ENCODE data around the gene SMARCAD1. TPM values are rescaled to one million over a fixed set of nuclear protein-coding genes. Genes with fewer than 3 reads are reported as not detected.

Gene SMARCAD1
- total and polyA plus RNA-seq, 2 of the 8 experiments (the other 6 are each of a cell fraction or from before 2014, with no cell fraction given): 24.1 to 59.4 TPM

GRCh38 chr4:94168321-94168720 is 39.3 kb upstream of the SMARCAD1 start:
- TF ChIP-seq, protein P1, sequence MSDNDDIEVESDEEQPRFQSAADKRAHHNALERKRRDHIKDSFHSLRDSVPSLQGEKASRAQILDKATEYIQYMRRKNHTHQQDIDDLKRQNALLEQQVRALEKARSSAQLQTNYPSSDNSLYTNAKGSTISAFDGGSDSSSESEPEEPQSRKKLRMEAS (IDR thresholded peaks at IDR 0.05): no peak
- TF ChIP-seq YY1 (IDR thresholded peaks at IDR 0.05; ENCODE audit: low read depth, low read length): no peak
- no peak for TF ChIP-seq NANOG (IDR thresholded peaks at IDR 0.05; ENCODE audit: insufficient read depth, low read depth, low read length, poor library complexity, severe bottlenecking)
- no peak for TF ChIP-seq CTCF (IDR thresholded peaks at IDR 0.05; ENCODE audit: control extremely low read depth in 1 of 3, insufficient read depth in 1 of 3, low read depth in 1 of 3, low read length in 3 of 3)
- TF ChIP-seq TAF7 (optimal IDR thresholded peaks at IDR 0.05; ENCODE audit: borderline replicate concordance, low read depth, low read length): no peak
- TF ChIP-seq, protein P2, sequence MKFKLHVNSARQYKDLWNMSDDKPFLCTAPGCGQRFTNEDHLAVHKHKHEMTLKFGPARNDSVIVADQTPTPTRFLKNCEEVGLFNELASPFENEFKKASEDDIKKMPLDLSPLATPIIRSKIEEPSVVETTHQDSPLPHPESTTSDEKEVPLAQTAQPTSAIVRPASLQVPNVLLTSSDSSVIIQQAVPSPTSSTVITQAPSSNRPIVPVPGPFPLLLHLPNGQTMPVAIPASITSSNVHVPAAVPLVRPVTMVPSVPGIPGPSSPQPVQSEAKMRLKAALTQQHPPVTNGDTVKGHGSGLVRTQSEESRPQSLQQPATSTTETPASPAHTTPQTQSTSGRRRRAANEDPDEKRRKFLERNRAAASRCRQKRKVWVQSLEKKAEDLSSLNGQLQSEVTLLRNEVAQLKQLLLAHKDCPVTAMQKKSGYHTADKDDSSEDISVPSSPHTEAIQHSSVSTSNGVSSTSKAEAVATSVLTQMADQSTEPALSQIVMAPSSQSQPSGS (IDR thresholded peaks at IDR 0.05; ENCODE audit: low read length): no peak
- TF ChIP-seq RFX5 (IDR thresholded peaks at IDR 0.05; ENCODE audit: borderline replicate concordance, low read depth, low read length): no peak
- TF ChIP-seq MAFK (IDR thresholded peaks at IDR 0.05; ENCODE audit: low read depth, low read length): no peak
- no peak overlapping the region for H3K14ac ChIP-seq (ENCODE audit: insufficient read length)
- no peak overlapping the region for H3K4me2 ChIP-seq (ENCODE audit: insufficient read depth in 1 of 2, low read depth in 2 of 2, low read length in 2 of 2)
- WGBS, 2 experiments (ENCODE audit: extremely low coverage in 1 of 2, insufficient coverage in 1 of 2, insufficient read length in 1 of 2, insufficient replicate concordance in 2 of 2, low coverage in 1 of 2, low lambda C conversion rate in 2 of 2, missing lambda C conversion rate in 1 of 2): 94% methylated on average over 2 of the region's 2 CpGs; no CpG with 5 or more reads in 1 of the 2 experiments
- no peak overlapping the region for H3K23ac ChIP-seq (ENCODE audit: insufficient read length)
- H3K4me3 ChIP-seq (ENCODE audit: extremely low read depth in 1 of 4, insufficient read depth in 2 of 4, low read depth in 3 of 4, low read length in 4 of 4): no peak overlapping the region
- FAIRE-seq (no peak), DNase-seq (ENCODE audit: low read depth in 1 of 2, low spot score in 2 of 2) (no peak)
- no peak overlapping the region for H2BK20ac ChIP-seq (ENCODE audit: low read length)
- no peak overlapping the region for H3K9ac ChIP-seq (replicated peaks in 1 of 4; ENCODE audit: extremely low read depth in 1 of 4, low read depth in 3 of 4, low read length in 3 of 4)
- no peaks in the 10 kb centered on the region for H3K79me1 ChIP-seq (ENCODE audit: low read depth, low read length)
- H3K27me3 ChIP-seq (replicated peaks in 1 of 4; ENCODE audit: control insufficient read depth in 3 of 4, extremely low read depth in 1 of 4, insufficient read depth in 3 of 4, low read length in 3 of 4): no peaks in the 10 kb centered on the region
- H3K4ac ChIP-seq (replicated peaks; ENCODE audit: insufficient read length, low read depth, low read length): no peak overlapping the region
- no peak overlapping the region for H2BK5ac ChIP-seq (ENCODE audit: low read depth, low read length)
- no peak overlapping the region for H2AFZ ChIP-seq (ENCODE audit: low read length)
- H2AK5ac ChIP-seq (ENCODE audit: low read depth, low read length): no peak overlapping the region
- H4K91ac ChIP-seq (replicated peaks; ENCODE audit: insufficient read length, low read length): no peak overlapping the region
- no peaks in the 10 kb centered on the region for H3K79me2 ChIP-seq (ENCODE audit: control insufficient read depth in 1 of 2, insufficient read depth in 2 of 2, low read length in 2 of 2)
- no peaks in the 10 kb centered on the region for H3K36me3 ChIP-seq (ENCODE audit: control insufficient read depth in 2 of 4, insufficient read depth in 4 of 4, low read length in 3 of 4)
- H2BK120ac ChIP-seq (replicated peaks; ENCODE audit: low read depth, low read length): no peak overlapping the region
- no peaks in the 10 kb centered on the region; a peak in 1 of 7 replicates for H3K4me1 ChIP-seq (replicated peaks in 1 of 4; ENCODE audit: control insufficient read depth in 3 of 4, insufficient read depth in 4 of 4, low read length in 3 of 4)
- peaks cover 0 to 2% of the 10 kb centered on the region in 2 experiments; a peak in 1 of 4 replicates for H3K9me3 ChIP-seq (ENCODE audit: insufficient read depth in 2 of 2, low read depth in 1 of 2, low read length in 1 of 2)
- no peak overlapping the region for H4K8ac ChIP-seq (ENCODE audit: extremely low read depth, insufficient read depth, low read length)
- H4K20me1 ChIP-seq (replicated peaks in 1 of 2; ENCODE audit: control insufficient read depth in 1 of 2, insufficient read depth in 2 of 2, low read length in 2 of 2): no peaks in the 10 kb centered on the region
- H4K5ac ChIP-seq (ENCODE audit: insufficient read length, low read depth, low read length): no peak overlapping the region
- H3K27ac ChIP-seq (ENCODE audit: low read depth, low read length): no peak overlapping the region
- POLR2A ChIA-PET (ENCODE audit: partially characterized antibody): interaction anchor here (2.3 kb wide), 1 partner anchor 40 kb away, joined by 5 read pairs; the partner anchor contains the start of gene SMARCAD1
- CTCF ChIA-PET (ENCODE audit: partially characterized antibody): interaction anchor here (0.6 kb wide), 1 partner anchor 132 kb away, joined by 4 read pairs; no protein-coding TSS in a partner anchor
- H2BK12ac ChIP-seq (ENCODE audit: low read depth, low read length): no peak overlapping the region
- no peak overlapping the region for H2BK15ac ChIP-seq (ENCODE audit: low read length)
- H3K56ac ChIP-seq (replicated peaks; ENCODE audit: insufficient read length, low read depth, low read length): no peak overlapping the region
- H3K18ac ChIP-seq (ENCODE audit: extremely low read depth, low read length): no peak overlapping the region
- no peaks in the 10 kb centered on the region for H3K23me2 ChIP-seq (ENCODE audit: low read depth, low read length)

All from H1 (cell line).